Small intestine (tissue), 7 donors: ENCODE results near the gene FAM240B. TPM values are rescaled to one million over a fixed set of nuclear protein-coding genes. Genes with fewer than 3 reads are reported as not detected.

Experiments
- DNase-seq, 2 donors: peaks; one replicate each; pipeline versions ENCODE4 v3.0.0 to v3.0.0-alpha.2; 2013
- FAIRE-seq: peaks from 2 replicates; lab custom pipeline; 2012; peaks lifted over from hg19 to GRCh38; lab: Jason Lieb, UNC
- H3K27ac ChIP-seq, 3 donors: one replicate each; pipeline ENCODE4 v1.5.1; 2013; ENCODE audit warnings: low read length in 2 of 3, mild to moderate bottlenecking in 2 of 3, control low read depth in 1 of 3, inconsistent platforms in 1 of 3, low read depth in 1 of 3, moderate library complexity in 1 of 3
- H3K27me3 ChIP-seq, 3 donors: one replicate each; pipeline ENCODE4 v1.6.1; 2013; ENCODE audit warnings: low read length in 3 of 3, inconsistent platforms in 1 of 3; ENCODE audit not compliant: control insufficient read depth in 3 of 3, insufficient read depth in 3 of 3
- H3K36me3 ChIP-seq, 3 donors: one replicate each; pipeline ENCODE4 v1.6.1; 2013; ENCODE audit warnings: low read length in 3 of 3, inconsistent platforms in 1 of 3, low read depth in 1 of 3, mild to moderate bottlenecking in 1 of 3, moderate library complexity in 1 of 3; ENCODE audit not compliant: control insufficient read depth in 3 of 3, insufficient read depth in 2 of 3
- H3K4me1 ChIP-seq, 3 donors: one replicate each; pipeline ENCODE4 v1.6.1; 2013; ENCODE audit warnings: low read length in 2 of 3, inconsistent platforms in 1 of 3, low read depth in 1 of 3, mild to moderate bottlenecking in 1 of 3, moderate library complexity in 1 of 3; ENCODE audit not compliant: control insufficient read depth in 3 of 3, insufficient read depth in 2 of 3
- H3K4me3 ChIP-seq, 3 donors: one replicate each; pipeline ENCODE4 v1.5.1; 2013; ENCODE audit warnings: low read length in 3 of 3, control low read depth in 1 of 3, inconsistent platforms in 1 of 3, low read depth in 1 of 3, mild to moderate bottlenecking in 1 of 3, moderate library complexity in 1 of 3
- H3K9me3 ChIP-seq, 2 donors: one replicate each; pipeline ENCODE4 v1.6.1; 2013; ENCODE audit warnings: low read depth in 1 of 2, low read length in 1 of 2; ENCODE audit not compliant: control insufficient read depth in 2 of 2, insufficient read depth in 1 of 2
- WGBS, 3 donors: extraction: QIAGEN DNeasy Blood & Tissue Kit; methylation state at CpG; one replicate each; pipeline ENCODE4 v1.1.7; 2013; 5-methylcytosine and 5-hydroxymethylcytosine counted together
- polyA plus RNA-seq, 4 donors: library from polyadenylated mRNA; stranded (reverse) in 3 of 4; unstranded in 1 of 4; fragments of 200-250 nt in 3 of 4; fragments of 120-200 nt in 1 of 4; gene quantifications; one replicate each; pipeline versions ENCODE4 v1.2.1 to v1.2.3, GENCODE V29; 2013
- donor health status: healthy with polysubstance abuse.
- donor health status: control.
- donor health status: control.
- donor health status: Bipolar disorder and iron deficiency.
- donor health status: healthy.

FAM240B gene
- polyA plus RNA-seq, 4 donors = not detected

- 93 to 95% (median 94%) methylated on average over 19 of the region's 19 CpGs for WGBS, 3 donors
These were observed 46.3 kb downstream of the FAM240B start for GRCh38 chr9:38673399-38674193.

GRCh38 chr9:38671748-38672147, 48.2 kb downstream of the FAM240B start:
- Histone ChIP-seq H3K36me3 (no peaks in the 10 kb centered on the region), H3K9me3 (no peaks in the 10 kb centered on the region), H3K4me3 (no peak overlapping the region), H3K27me3 (no peaks in the 10 kb centered on the region), H3K4me1 (no peaks in the 10 kb centered on the region), H3K27ac (no peak overlapping the region)
- FAIRE-seq (no peak), DNase-seq (no peak)
- WGBS, 3 donors = 74 to 77% (median 75%) methylated on average over 5 of the region's 5 CpGs

More at GRCh38 chr9:38673399-38674193, 46.3 kb downstream of the FAM240B start:
- peaks cover 0 to 3% (median 0%) of the 10 kb centered on the region in 3 donors for H3K27me3 ChIP-seq
- H3K36me3 ChIP-seq = no peaks in the 10 kb centered on the region
- no peak for FAIRE-seq
- H3K4me1 ChIP-seq = no peaks in the 10 kb centered on the region
- H3K4me3 ChIP-seq = no peak overlapping the region
- no peaks in the 10 kb centered on the region for H3K9me3 ChIP-seq
- no peak overlapping the region for H3K27ac ChIP-seq
- DNase-seq = no peak

- H3K9me3 ChIP-seq = no peaks in the 10 kb centered on the region
- no peaks in the 10 kb centered on the region for H3K36me3 ChIP-seq
- WGBS, 3 donors = 85 to 90% (median 86%) methylated on average over 4 of the region's 4 CpGs
- DNase-seq (no peak), FAIRE-seq (no peak)
- no peaks in the 10 kb centered on the region for H3K27me3 ChIP-seq
- no peak overlapping the region for H3K4me3 ChIP-seq
- H3K4me1 ChIP-seq = no peaks in the 10 kb centered on the region
- no peak overlapping the region for H3K27ac ChIP-seq
These were observed 48.6 kb downstream of the FAM240B start for GRCh38 chr9:38671372-38671731.

GRCh38 chr9:38670542-38671371, 49.2 kb downstream of the FAM240B start:
- Histone ChIP-seq H3K27ac (no peak overlapping the region), H3K4me1 (no peaks in the 10 kb centered on the region), H3K36me3 (no peaks in the 10 kb centered on the region), H3K4me3 (no peak overlapping the region), H3K9me3 (no peaks in the 10 kb centered on the region), H3K27me3 (no peaks in the 10 kb centered on the region)
- DNase-seq = no peak
- WGBS, 3 donors = 69 to 90% (median 76%) methylated on average over 5 of the region's 5 CpGs
- FAIRE-seq = no peak

GRCh38 chr9:38668791-38669466, 51.0 kb downstream of the FAM240B start:
- no peaks in the 10 kb centered on the region for H3K4me1 ChIP-seq
- H3K27ac ChIP-seq = no peak overlapping the region
- H3K27me3 ChIP-seq = no peaks in the 10 kb centered on the region
- 80 to 84% (median 81%) methylated on average over 10 of the region's 10 CpGs for WGBS, 3 donors
- H3K4me3 ChIP-seq = no peak overlapping the region
- DNase-seq (no peak), FAIRE-seq (no peak)
- no peaks in the 10 kb centered on the region for H3K36me3 ChIP-seq
- no peaks in the 10 kb centered on the region for H3K9me3 ChIP-seq

- no peak overlapping the region for H3K4me3 ChIP-seq
- no peak overlapping the region for H3K27ac ChIP-seq
- DNase-seq (no peak), FAIRE-seq (no peak)
- no peaks in the 10 kb centered on the region for H3K4me1 ChIP-seq
- H3K9me3 ChIP-seq = no peaks in the 10 kb centered on the region
- WGBS, 3 donors = 57 to 63% (median 63%) methylated on average over 8 of the region's 8 CpGs
- H3K27me3 ChIP-seq = no peaks in the 10 kb centered on the region
- H3K36me3 ChIP-seq = no peaks in the 10 kb centered on the region
These were observed 57.0 kb downstream of the FAM240B start for GRCh38 chr9:38662763-38663593.

- Histone ChIP-seq H3K27me3 (no peaks in the 10 kb centered on the region), H3K9me3 (no peaks in the 10 kb centered on the region), H3K36me3 (no peaks in the 10 kb centered on the region), H3K4me1 (no peaks in the 10 kb centered on the region), H3K4me3 (no peak overlapping the region), H3K27ac (no peak overlapping the region)
- DNase-seq (no peak), FAIRE-seq (no peak)
- 62 to 75% (median 65%) methylated on average over 6 to 7 of the region's 7 CpGs for WGBS, 3 donors
These were observed 60.4 kb downstream of the FAM240B start for GRCh38 chr9:38659538-38659937.
